GM19328 (cell line): ENCODE results near the gene PTPRN2.

Experiments
- ATAC-seq: cut with Tn5 transposase; IDR thresholded peaks from one replicate; pipeline ENCODE4 v1.9.1; 2021; ENCODE audit warnings: mild to moderate bottlenecking, moderate library complexity; ENCODE audit not compliant: unreplicated experiment

Gene PTPRN2

DNA sequence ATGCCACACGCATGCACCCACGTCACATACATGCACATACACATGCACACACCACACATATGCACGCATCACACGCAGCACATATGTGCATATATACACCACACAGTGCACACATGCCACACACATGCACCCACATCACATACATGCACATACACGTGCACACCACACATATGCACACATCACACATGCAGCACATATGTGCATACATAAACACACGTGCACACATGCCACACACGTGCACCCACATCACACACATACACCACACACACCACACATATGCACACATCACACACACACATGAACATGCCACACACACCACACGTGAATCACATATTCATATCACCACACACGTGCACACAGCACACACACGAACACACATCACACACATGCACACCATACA lies 338.8 kb downstream of the PTPRN2 start:
- no peak for ATAC-seq

DNA sequence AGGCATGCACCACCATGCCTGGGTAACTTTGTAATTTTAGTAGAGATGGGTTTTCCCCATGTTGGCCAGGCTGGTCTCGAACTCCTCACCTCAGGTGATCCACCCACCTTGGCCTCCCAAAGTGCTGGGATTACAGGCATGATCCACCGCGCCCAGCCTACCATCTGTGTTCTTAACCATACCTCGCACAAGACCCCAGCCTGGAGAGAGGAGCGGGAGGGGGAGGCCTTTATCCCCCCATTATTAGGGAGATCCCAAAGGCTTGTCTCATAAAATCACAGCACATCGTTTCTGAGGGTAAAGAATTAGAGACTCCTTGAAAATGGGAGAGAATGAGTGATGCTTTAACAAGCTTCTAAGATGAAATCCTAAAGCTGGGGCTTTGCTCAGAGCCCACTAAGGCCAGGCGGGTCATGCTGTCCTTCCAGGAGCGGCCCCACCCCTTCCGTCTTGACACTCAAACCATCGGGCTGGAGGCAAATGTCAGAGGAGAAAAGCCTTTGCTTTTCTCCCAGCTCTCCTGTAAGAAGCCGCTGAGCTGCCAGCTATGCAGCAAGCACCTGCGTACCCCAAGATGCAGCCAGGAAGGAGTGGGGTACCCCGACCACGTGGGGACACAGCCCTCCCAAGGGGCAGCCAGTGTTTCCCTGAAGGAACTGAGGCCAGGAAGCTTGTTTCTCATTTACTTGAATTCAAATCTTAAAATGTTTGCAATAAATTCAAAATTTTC lies 339.7 kb downstream of the PTPRN2 start:
- ATAC-seq: no peak

DNA sequence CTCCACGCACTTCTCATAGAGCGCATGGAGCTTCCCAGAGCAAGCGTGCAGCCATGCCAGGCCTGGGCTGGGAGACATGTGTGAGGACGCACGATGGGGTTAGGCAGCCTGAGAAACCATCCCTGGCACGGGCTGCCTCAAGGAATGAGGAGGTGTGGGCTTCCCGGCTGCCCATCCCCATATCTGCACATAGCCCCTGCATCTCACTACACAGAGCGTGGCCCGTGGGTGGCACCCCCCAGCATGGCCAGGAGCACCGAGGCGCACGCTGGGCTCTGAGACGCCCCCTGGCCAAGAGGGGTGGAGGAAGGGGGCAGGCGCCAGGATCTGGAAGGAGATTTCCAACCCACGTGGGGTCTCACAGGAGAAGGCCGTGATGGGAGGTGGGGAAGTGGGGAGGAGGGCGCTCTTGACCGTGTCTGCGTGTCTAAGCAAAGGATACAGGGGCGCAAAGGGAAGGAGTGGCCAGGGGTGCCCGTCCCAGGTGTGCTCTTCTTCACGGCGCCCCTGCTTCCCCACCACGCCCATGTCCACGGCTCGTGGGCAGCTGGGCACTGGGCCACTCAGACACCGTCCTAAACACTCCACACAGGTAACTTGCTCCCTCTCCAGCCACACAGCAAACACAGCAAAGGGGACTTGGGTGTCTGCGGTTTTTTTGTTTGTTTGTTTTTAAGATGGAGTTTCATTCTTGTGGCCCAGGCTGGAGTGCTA lies 340.5 kb downstream of the PTPRN2 start:
- ATAC-seq: no peak

DNA sequence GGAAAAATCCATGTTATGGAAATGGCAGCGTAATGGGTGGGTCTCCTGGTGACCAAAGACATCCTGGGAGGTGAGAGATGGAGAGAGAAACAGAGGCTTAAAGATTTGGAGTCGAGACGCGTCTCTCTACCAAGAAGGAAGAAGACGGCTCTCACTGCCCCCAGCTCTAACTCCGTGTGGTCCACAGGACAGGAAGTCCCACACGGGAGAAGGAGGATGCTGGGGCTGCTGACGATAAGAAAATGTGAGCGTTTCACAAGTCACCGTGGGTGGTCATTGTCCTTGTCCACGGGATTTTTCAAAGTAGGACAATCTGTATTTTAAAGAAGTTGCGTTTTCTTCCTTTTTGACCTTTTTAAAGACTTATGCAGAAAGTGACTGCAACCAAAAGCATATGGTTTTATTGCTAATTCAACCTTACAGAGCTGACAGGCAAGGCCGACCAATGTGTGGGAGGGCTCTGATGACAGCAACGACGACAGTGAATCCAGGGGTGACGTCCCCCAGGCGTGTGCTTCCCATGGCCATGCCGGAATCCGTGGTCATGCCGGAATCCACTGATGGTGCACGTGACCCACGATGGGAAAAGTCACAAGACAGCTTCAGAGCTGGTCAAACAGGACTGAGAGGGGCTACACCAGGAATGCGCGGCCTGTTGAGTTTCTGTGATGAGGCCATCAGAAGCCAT lies 341.2 kb downstream of the PTPRN2 start:
- no peak for ATAC-seq

DNA sequence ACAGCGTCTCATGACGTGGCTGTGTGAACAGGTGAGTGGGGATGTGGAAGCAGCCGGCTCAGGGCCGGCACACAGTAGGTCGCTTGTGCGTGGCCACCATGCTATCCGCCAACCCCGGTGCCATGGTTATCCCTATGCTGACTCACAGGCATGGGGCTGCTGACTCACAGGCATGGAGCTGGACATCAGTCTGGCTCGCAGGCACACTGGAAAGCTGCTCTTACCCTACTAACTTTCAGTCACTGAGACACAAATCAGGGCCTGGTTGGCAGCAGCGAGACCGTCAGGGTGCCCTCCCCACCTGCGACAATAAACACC lies 341.9 kb downstream of the PTPRN2 start:
- no peak for ATAC-seq

DNA sequence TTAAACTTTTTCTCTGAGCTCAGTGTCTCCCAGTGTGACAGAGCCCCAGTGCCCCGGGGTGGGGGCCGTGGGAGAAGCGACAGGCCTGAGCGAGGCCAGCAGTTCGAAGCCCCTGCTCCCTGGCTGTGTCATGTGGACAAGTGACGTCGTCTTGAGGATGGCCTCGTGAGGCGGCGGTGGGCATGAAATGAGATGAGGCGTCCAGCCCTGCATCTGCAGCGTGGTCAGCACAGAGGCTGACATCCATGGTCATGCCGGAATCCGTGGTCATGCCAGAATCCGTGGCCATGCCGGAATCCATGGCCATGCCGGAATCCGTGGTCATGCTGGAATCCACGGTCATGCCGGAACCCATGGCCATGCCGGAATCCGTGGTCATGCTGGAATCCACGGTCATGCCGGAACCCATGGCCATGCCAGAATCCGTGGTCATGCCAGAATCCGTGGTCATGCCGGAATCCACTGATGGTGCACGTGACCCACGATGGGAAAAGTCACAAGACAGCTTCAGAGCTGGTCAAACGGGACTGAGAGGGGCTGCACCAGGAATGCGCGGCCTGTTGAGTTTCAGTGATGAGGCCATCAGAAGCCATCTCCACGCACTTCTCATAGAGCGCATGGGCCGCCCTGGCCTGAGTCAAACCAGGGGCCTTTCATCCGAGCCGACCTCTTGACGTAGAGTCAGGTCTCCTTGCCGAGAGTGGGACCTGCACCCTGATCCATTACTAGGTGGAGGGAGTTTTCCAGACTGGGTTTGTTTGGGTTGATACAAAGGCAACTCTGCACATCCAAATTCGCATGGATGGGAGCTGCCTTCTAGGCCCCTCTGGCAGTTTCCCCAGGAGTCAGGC lies 342.5 kb downstream of the PTPRN2 start:
- no peak for ATAC-seq

DNA sequence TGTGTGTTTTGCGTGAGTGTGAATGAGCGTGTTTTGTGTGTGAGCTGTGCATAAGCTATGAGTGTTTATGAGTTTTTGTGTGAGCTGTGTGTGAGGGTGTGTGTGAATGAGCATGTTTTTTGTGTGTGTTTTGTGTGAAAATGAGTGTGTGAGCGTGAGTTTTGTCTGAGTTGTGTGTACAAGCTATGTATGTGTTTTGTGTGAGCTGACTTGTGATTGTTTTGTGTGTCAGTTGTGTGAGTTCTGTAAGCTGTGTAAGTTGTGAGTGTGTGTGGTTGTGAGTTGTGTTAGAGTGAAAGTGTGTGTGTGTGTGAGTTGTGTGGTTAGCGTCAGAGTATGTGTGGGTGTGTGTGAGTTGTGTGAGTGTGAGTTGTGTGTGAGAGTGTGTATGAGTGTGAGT lies 343.2 kb downstream of the PTPRN2 start:
- no peak for ATAC-seq

DNA sequence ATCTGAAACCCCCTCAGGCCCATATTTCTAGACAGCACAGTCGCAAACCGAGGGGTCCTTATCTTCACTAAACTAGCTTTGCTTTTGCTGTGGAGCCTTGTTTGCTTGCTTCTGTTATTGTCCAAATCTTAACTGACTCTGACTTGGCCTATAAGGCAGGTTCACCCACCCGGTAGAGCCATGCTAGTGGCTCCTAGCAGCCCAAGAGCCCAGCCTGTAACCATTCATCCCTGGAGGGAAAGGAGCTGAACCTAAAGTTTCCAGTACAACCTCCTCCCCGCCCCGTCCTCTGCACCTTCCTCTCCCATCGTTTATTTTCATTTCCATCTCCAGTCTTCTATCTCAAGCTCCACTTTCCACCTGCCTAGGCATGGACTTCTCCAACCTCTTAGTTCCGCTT lies 345.7 kb downstream of the PTPRN2 start:
- no peak for ATAC-seq

DNA sequence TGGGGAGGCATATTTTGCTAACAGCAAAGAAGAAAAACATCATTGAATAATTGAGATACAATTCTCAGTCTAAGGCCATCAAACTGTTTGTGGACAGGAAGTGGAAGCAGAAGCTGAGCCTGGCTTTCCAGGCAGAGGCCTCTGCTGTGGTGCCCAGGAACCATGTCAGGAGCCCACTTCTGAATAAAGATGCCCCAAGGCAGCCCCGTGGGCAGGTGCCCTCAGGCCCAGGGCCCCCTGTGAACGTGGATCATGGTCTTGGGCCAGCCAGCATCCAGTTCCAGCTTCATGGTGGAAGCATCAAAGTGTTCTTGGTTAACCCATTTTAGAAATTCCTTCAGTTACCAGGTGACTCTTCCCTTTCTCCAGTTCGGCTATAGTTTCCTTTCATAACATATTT lies 346.8 kb downstream of the PTPRN2 start:
- no peak for ATAC-seq

DNA sequence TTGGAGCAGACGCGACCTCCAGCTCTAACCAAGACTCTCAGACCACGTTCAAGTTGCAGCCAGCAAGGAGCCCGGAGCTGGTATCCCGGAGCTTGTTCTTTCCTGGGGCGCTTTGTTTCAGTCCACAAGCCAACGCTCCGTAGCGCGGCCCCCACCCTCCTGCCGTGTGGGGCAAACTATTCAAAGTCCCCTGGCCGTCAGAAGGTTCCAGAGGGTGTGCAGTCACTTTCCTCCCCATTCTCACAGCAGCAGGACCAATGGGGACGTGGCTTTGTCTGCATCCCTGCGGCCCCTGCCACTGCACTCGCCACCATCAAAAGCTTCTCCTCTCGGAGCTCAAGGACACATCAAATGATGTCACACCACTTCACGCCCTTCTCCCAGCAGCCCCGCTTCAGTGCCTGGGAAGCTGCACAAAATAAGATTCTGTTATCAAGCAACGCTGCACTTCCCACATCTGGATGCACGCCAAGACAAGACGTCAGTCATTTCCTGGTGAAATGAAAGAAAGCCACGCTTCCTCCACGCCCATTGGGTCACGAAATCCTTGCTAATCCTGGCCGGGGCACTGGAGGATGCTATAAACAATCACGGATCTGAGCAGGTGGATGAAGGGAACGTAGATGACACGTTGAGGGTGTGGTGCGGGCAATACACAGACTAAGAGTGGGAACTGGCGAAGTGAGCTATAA lies 348.2 kb downstream of the PTPRN2 start:
- ATAC-seq: no peak

DNA sequence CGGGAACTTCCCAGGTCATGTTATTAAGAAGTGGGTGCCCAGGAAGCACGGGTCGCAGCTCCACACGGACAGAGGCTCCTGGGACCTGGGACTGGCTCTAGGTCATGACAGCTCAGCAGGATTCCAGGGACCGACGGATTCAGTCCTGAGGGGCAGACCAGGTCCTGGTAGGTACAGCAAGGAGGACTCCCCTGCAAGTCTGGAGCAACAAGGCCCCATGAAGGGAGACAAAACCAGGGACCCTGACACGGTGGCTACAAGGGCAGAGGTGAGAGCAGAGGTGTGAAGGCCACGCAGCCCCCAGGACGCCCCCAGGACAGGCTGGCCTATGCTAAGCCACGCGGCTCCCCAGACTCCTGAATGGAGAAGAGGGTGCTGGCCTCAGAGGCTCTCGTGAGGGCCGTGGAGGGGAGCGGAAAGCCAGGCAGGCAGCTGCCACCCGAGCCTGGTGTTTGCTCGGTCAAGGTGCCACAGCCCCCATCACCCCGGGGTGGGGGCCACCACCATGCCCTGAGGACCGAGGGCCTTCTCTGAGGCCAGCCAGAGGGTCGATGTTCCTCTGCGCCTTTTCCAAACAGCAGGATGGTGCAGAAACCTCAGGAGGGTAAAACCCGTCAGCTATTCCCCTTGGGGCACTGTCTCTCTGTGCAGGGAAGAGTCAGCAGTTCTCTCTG lies 348.9 kb downstream of the PTPRN2 start:
- ATAC-seq: no peak

DNA sequence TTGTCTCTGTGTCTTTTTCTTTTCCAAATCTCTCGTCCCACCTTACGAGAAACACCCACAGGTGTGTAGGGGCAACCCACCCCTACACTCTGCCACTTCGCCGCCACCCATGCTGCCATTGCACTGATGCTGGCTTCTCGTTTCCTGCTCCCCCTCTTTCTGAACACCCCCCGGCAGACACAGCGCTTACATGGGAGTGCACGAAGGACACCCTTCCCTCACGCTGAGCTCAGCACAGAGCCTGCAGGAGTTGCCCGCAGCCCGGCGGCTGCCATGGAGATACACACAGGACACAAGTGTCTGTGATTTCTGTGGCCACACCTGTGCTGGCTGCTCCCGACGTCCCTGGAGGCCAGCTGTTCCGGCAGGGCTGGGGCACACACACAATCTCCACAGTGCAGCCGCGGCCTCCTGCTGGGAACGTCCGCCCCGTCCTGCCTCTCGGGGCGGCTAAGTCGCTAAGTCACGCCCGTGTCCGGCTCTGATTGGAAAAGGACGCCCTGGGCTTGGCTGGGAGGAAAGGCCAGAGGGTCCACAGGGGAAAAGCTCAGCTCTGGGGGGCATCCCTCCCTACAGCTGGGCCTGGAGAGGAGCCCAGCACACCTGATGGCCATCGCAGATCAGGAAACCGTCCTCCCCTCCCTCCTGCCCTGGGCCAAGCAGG lies 349.8 kb downstream of the PTPRN2 start:
- ATAC-seq: no peak

DNA sequence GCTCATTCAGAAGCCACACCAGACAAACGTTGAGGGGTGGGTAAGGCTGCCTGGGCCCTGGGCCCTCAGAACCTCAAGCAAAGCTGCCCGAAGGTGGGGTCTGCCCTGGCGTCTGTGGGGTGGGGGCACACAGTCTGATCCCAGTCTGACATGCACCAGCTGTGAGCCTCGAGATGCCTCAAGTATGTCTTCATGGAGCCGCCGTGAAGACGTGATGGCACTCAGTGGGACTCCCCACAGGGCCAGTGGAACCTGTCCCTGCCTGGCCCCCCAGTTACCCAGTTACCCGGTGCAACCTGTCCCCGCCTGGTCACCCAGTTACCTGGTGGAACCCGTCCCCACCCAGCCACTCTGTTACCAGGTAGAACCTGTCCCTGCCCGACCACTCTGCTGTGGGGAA lies 351.2 kb downstream of the PTPRN2 start:
- no peak for ATAC-seq

DNA sequence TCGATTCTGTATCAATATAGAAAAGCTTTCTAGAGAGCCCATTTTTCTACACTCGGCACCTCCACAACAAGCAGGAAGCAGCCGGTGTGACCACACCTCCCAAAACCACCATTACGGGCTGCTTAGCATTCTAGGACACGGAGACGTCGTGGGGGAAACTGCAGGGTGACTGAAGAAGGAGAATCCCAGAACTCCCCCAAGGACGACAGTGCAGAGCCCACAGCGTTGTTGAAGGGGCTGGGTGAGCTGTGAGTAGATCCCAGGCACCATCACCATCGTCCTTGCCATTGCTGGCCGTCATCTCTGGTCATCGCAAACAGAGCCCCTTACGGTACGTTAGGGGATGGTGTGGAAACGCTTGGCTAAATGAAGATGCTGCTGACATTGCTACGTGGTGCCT lies 351.8 kb downstream of the PTPRN2 start:
- no peak for ATAC-seq

DNA sequence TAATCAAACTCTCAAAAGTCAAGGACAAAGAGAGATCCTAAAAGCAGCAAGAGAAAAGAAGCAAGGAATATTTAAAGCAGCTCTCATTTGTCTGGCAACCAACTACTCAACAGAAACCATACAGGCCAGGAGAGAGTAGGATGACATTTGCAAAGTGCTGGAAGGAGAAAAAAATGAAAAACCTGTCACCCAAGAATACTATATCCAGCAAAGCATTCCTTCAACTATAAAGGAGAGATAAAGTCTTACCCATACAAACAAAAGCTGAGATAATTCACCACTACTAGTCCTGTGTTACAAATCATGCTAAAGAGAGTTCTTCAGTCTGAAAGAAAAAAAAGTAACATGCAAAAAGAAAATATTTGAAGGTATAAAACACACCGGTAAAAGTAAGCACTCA lies 357.7 kb downstream of the PTPRN2 start:
- no peak for ATAC-seq

DNA sequence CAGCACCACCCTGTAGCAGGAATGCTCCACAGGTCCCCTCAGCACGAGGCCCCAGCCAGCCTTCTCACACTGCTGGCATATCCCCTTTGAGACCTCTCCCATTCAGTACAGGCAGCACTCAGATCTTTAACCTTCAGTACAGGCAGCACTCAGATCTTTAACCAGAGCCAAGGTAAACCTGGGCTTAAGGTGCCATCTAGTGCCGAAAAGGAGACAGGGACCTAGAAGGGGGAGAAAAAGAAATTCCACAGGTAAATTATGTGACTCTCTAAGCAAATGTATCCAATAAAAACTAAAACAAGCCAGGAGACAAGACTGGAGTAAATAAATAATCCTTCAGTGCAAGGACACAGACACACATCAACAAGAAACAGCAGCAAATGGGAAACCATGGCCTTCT lies 358.6 kb downstream of the PTPRN2 start:
- ATAC-seq: no peak

DNA sequence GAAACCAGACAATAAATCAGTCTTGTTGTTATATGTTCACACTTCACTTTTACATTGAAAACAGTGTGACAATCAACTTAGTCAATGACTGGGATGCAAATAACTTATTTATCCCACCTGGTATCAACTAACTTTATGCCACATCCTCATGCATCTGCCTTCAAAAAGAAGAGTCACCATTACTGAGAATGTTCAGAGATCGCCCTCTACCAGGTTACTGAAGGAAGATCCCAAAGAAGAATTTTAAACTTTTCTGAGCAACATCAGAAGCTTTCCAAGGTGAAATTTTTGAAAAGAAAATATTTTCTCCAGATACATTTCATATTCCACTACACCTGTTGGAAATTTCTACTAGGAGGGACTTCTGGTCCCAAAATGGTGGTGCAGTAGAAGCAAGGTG lies 359.5 kb downstream of the PTPRN2 start:
- no peak for ATAC-seq

DNA sequence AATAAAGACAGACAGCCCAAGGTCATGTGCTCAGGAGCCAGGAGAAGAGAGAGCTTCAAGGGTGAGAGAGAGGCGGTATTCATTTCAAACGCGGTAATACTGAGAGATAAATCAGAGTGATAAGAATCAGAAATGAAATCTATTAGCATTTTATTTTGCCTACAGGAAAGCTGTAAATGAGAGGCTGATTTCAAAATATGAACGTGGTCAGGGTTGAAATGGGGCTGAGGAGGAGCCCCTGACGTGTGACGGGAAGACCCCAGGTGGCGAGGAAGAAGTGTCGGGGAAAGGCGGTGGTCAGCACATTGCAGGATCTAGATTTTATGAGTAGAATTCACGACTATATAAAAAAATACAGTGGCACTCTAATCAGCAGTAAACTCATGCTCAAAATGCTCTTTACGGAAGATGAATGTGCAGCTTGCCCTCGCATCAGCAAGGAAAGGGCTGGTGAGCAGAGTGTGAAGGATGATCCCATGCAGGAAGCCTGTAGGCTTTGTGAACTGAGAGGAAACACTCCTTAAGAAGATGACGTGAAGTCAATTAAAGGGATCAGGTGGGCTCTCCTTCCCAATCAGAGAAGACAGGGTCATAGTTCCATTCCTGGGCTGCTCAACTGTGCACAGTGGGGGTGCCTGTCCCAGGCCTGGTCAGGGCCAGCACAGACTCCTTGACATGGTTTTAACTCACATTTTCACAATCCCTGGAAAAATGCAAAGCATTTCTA lies 360.2 kb downstream of the PTPRN2 start:
- ATAC-seq: no peak

DNA sequence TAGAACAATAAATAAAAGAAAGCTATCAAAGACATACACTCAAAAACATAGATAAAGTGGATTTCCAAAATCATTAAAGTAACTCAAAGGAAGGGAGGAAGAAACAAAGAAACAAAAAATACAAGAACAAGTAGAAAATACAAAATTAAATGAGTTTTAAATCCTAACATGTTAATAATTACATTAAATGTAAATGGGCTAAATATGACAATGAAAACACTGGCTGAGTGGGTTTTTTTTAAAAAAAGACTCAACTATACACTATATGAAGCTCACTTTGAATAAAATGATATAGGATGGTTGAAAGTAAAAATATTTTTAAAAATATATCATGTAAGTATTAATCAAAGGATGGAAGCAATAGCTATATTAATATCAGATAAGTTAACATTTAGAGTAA lies 371.4 kb downstream of the PTPRN2 start:
- ATAC-seq: no peak
